Tongue (tissue), 2 donors: ENCODE results near the gene MYH10. TPM values are rescaled to one million over a fixed set of nuclear protein-coding genes. Genes with fewer than 3 reads are reported as not detected.

ENCODE experiments used
- DNase-seq: peaks from one replicate; pipeline ENCODE4 v3.0.0-alpha.2; 2015
- total RNA-seq: library from RNA; depleted of rRNA; stranded (reverse); fragments of >200 nt; gene quantifications from one replicate; pipeline ENCODE4 v1.2.3, GENCODE V29; 2014

The MYH10 gene
- total RNA-seq, 1 donor from 2014 or later = 86.1 TPM

- no peak for DNase-seq
These were observed 20.6 kb downstream of the MYH10 start for GRCh38 chr17:8609910-8610309.

- DNase-seq = no peak
These were observed 22.5 kb downstream of the MYH10 start for GRCh38 chr17:8608001-8608400.

- peak; percentile 43 for DNase-seq
These were observed 24.1 kb downstream of the MYH10 start for GRCh38 chr17:8606401-8606800.

GRCh38 chr17:8602679-8603078 lies 27.8 kb downstream of the MYH10 start:
- DNase-seq = no peak

- no peak for DNase-seq
These were observed 31.0 kb downstream of the MYH10 start for GRCh38 chr17:8599351-8600011.

GRCh38 chr17:8598913-8599312 lies 31.6 kb downstream of the MYH10 start:
- DNase-seq = no peak

GRCh38 chr17:8593830-8594229 lies 36.7 kb downstream of the MYH10 start:
- DNase-seq = no peak

- DNase-seq = no peak
These were observed 37.2 kb downstream of the MYH10 start for GRCh38 chr17:8593276-8593675.

GRCh38 chr17:8588877-8589554 lies 41.5 kb downstream of the MYH10 start:
- DNase-seq = no peak

GRCh38 chr17:8586766-8587165 lies 43.8 kb downstream of the MYH10 start:
- DNase-seq = no peak

GRCh38 chr17:8585911-8586310 lies 44.6 kb downstream of the MYH10 start:
- peak; percentile 57 for DNase-seq

GRCh38 chr17:8583954-8584353 lies 46.6 kb downstream of the MYH10 start:
- no peak for DNase-seq

GRCh38 chr17:8580952-8581658 lies 49.4 kb downstream of the MYH10 start:
- DNase-seq = peak; percentile 49

- DNase-seq = no peak
These were observed 52.7 kb downstream of the MYH10 start for GRCh38 chr17:8577868-8578267.

GRCh38 chr17:8576559-8577294 lies 53.8 kb downstream of the MYH10 start:
- DNase-seq = no peak

GRCh38 chr17:8574687-8575086 lies 55.8 kb downstream of the MYH10 start:
- no peak for DNase-seq

- peak; percentile 14 for DNase-seq
These were observed 57.8 kb downstream of the MYH10 start for GRCh38 chr17:8572764-8573163.

GRCh38 chr17:8563981-8564602 lies 66.4 kb downstream of the MYH10 start:
- peak; percentile 42 for DNase-seq

GRCh38 chr17:8563024-8563776 lies 67.3 kb downstream of the MYH10 start:
- no peak for DNase-seq

GRCh38 chr17:8558144-8558543 lies 72.4 kb downstream of the MYH10 start:
- no peak for DNase-seq

- no peak for DNase-seq
These were observed 73.2 kb downstream of the MYH10 start for GRCh38 chr17:8557176-8557806.
